Measurements from ENCODE around the gene CARS1. TPM values are rescaled to one million over a fixed set of nuclear protein-coding genes. Genes with fewer than 3 reads are reported as not detected.

The CARS1 gene
- polyA plus RNA-seq, 1 of the 3 experiments (the other 2 are of a cell fraction), result 52.1 TPM

DNA sequence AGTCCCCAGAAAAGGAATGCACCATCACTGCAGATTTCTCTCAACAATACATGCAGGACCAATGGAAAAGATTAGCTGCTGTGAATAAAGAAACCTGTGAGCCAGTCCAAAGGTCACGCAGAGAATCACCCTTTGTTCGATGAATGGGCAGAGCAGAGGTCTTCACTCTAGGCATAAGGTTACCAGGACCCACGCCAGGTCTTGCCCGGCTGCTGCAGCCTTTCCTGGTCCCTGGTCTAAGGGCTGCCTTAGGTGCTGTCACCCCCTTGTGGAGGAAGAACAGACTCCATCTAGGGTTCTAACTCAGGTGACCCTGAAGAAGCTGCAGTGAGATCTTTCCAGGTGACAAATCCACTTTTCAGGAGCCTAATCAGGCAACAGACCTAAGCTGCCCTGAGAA, 36.1 kb downstream of the CARS1 start:
- WGBS (ENCODE audit: low lambda C conversion rate), result 92% methylated on average over 3 of the region's 4 CpGs
- peaks cover 49 to 51% of the 10 kb centered on the region in 2 experiments for H3K36me3 ChIP-seq (replicated peaks in 1 of 2; ENCODE audit: control insufficient read depth in 1 of 2, insufficient read depth in 2 of 2, low read length in 1 of 2)
- peak; percentile 76 for DNase-seq

DNA sequence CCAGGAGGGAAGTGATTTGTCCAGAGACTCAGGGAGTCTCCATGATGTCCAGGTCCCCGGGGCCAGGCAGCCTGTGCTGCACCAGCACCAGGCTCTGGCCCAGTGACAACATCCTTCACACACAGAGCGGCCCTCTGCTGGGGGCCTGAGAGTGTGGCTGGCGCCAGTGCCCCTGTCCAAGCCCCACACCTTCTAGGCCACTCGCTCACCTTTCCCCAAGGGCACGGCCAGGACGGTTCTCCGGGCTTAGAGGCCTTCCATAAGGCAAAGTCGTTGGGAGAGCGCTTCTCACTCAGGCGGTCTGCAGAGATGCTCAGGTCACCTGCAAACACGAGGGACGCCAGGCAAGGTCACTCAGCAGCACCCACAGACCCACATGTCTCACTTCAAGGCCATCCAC, 37.2 kb downstream of the CARS1 start:
- no peaks in the 10 kb centered on the region for H3K79me2 ChIP-seq (ENCODE audit: insufficient read depth)
- H4K20me1 ChIP-seq (ENCODE audit: insufficient read depth), result no peaks in the 10 kb centered on the region
- H3F3A ChIP-seq (replicated peaks; ENCODE audit: insufficient read depth), result peaks cover 5% of the 10 kb centered on the region
- H3K9me2 ChIP-seq, result no peaks in the 10 kb centered on the region
- H3K4me1 ChIP-seq (ENCODE audit: control insufficient read depth in 1 of 2, insufficient read depth in 2 of 2, low read depth in 1 of 2, low read length in 1 of 2), result peaks cover 9% of the 10 kb centered on the region in 2 experiments; a peak in 2 of 4 replicates
- peaks cover 49 to 51% of the 10 kb centered on the region in 2 experiments for H3K36me3 ChIP-seq (replicated peaks in 1 of 2; ENCODE audit: control insufficient read depth in 1 of 2, insufficient read depth in 2 of 2, low read length in 1 of 2)
- H3K9ac ChIP-seq, result no peak overlapping the region
- WGBS (ENCODE audit: low lambda C conversion rate), result 93% methylated on average over 5 of the region's 12 CpGs
- no peak for DNase-seq
- ChIA-PET POLR2A (no interaction called here), CTCF (interaction anchor here (0.6 to 3.7 kb wide), 4 partner anchors 11 to 143 kb away, joined by 3 to 19 read pairs (median 10); no protein-coding TSS in a partner anchor)
- H3K4me2 ChIP-seq, result no peak overlapping the region
- H3K4me3 ChIP-seq (ENCODE audit: low read depth in 2 of 2, low read length in 1 of 2), result no peak overlapping the region
- no peaks in the 10 kb centered on the region for H3K9me3 ChIP-seq
- no peaks in the 10 kb centered on the region for H3K27me3 ChIP-seq (ENCODE audit: insufficient read depth)
- TF ChIP-seq GABPA (IDR thresholded peaks at IDR 0.05; ENCODE audit: low read depth) (no peak), JUND (IDR thresholded peaks at IDR 0.05) (no peak), FOSL2 (IDR thresholded peaks at IDR 0.05; ENCODE audit: borderline replicate concordance, low read depth) (no peak), NFIC (IDR thresholded peaks at IDR 0.05; ENCODE audit: borderline replicate concordance) (no peak), GATA2 (CRISPR knock-in tag; IDR thresholded peaks at IDR 0.05) (no peak), RFX5 (IDR thresholded peaks at IDR 0.05; ENCODE audit: low read length) (no peak), RCOR1 (IDR thresholded peaks at IDR 0.05; ENCODE audit: low read length) (no peak), YY1 (IDR thresholded peaks at IDR 0.05; ENCODE audit: low read depth) (no peak), POLR2AphosphoS5 (IDR thresholded peaks at IDR 0.05; ENCODE audit: low read depth, low read length) (no peak)
- TF ChIP-seq, protein P1, sequence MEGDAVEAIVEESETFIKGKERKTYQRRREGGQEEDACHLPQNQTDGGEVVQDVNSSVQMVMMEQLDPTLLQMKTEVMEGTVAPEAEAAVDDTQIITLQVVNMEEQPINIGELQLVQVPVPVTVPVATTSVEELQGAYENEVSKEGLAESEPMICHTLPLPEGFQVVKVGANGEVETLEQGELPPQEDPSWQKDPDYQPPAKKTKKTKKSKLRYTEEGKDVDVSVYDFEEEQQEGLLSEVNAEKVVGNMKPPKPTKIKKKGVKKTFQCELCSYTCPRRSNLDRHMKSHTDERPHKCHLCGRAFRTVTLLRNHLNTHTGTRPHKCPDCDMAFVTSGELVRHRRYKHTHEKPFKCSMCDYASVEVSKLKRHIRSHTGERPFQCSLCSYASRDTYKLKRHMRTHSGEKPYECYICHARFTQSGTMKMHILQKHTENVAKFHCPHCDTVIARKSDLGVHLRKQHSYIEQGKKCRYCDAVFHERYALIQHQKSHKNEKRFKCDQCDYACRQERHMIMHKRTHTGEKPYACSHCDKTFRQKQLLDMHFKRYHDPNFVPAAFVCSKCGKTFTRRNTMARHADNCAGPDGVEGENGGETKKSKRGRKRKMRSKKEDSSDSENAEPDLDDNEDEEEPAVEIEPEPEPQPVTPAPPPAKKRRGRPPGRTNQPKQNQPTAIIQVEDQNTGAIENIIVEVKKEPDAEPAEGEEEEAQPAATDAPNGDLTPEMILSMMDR (IDR thresholded peaks at IDR 0.05), result no peak
- TF ChIP-seq, protein P2, sequence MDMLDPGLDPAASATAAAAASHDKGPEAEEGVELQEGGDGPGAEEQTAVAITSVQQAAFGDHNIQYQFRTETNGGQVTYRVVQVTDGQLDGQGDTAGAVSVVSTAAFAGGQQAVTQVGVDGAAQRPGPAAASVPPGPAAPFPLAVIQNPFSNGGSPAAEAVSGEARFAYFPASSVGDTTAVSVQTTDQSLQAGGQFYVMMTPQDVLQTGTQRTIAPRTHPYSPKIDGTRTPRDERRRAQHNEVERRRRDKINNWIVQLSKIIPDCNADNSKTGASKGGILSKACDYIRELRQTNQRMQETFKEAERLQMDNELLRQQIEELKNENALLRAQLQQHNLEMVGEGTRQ (IDR thresholded peaks at IDR 0.05; ENCODE audit: borderline replicate concordance, low read depth, low read length), result no peak
- TF ChIP-seq, protein P3, sequence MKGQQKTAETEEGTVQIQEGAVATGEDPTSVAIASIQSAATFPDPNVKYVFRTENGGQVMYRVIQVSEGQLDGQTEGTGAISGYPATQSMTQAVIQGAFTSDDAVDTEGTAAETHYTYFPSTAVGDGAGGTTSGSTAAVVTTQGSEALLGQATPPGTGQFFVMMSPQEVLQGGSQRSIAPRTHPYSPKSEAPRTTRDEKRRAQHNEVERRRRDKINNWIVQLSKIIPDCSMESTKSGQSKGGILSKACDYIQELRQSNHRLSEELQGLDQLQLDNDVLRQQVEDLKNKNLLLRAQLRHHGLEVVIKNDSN (IDR thresholded peaks at IDR 0.05; ENCODE audit: borderline replicate concordance, low read depth), result no peak
- H3K27ac ChIP-seq (ENCODE audit: low read depth in 2 of 2, low read length in 1 of 2), result no peak overlapping the region
- H2AFZ ChIP-seq (ENCODE audit: low read depth), result no peak overlapping the region

More for the DNA sequence above, 36.1 kb downstream of the CARS1 start:
- CTCF ChIA-PET, result interaction anchor here (0.6 to 3.7 kb wide), 19 partner anchors 9 to 488 kb away, joined by 3 to 19 read pairs (median 4); no protein-coding TSS in a partner anchor
- no peak overlapping the region for H3K4me2 ChIP-seq
- H3K4me1 ChIP-seq (ENCODE audit: control insufficient read depth in 1 of 2, insufficient read depth in 2 of 2, low read depth in 1 of 2, low read length in 1 of 2), result peaks cover 0 to 9% of the 10 kb centered on the region in 2 experiments; a peak in 2 of 4 replicates
- H3K9me3 ChIP-seq, result no peaks in the 10 kb centered on the region
- no peaks in the 10 kb centered on the region for H3K27me3 ChIP-seq (ENCODE audit: insufficient read depth)
- no peak overlapping the region for H3K9ac ChIP-seq
- H4K20me1 ChIP-seq (ENCODE audit: insufficient read depth), result no peaks in the 10 kb centered on the region
- TF ChIP-seq NFIC (IDR thresholded peaks at IDR 0.05; ENCODE audit: borderline replicate concordance) (no peak), RCOR1 (IDR thresholded peaks at IDR 0.05; ENCODE audit: low read length) (no peak), TAF1 (IDR thresholded peaks at IDR 0.05; ENCODE audit: borderline replicate concordance, low read depth, low read length) (no peak), RXRA (IDR thresholded peaks at IDR 0.05; ENCODE audit: borderline replicate concordance, low read depth) (no peak), EZH2phosphoT487 (IDR thresholded peaks at IDR 0.05; ENCODE audit: borderline replicate concordance, low read depth) (no peak), EP300 (IDR thresholded peaks at IDR 0.05; ENCODE audit: borderline replicate concordance in 1 of 2, low read depth in 1 of 2, low read length in 1 of 2) (no peak), YY1 (IDR thresholded peaks at IDR 0.05; ENCODE audit: low read depth) (no peak), FOSL2 (IDR thresholded peaks at IDR 0.05; ENCODE audit: borderline replicate concordance, low read depth) (no peak), RAD21 (IDR thresholded peaks at IDR 0.05; ENCODE audit: low read length) (peak; percentile 75), SMC3 (IDR thresholded peaks at IDR 0.05; ENCODE audit: low read depth, low read length) (peak; percentile 61; the same call in 1 of the 2 replicates), FOXJ3 (CRISPR knock-in tag; IDR thresholded peaks at IDR 0.05) (no peak)
- TF ChIP-seq, protein P3 (IDR thresholded peaks at IDR 0.05; ENCODE audit: borderline replicate concordance, low read depth), result no peak
- TF ChIP-seq, protein P2 (IDR thresholded peaks at IDR 0.05; ENCODE audit: borderline replicate concordance, low read depth, low read length), result no peak
- TF ChIP-seq, protein P1 (IDR thresholded peaks at IDR 0.05), result peak; percentile 61
- H2AFZ ChIP-seq (ENCODE audit: low read depth), result no peak overlapping the region
- H3K27ac ChIP-seq (ENCODE audit: low read depth in 2 of 2, low read length in 1 of 2), result no peak overlapping the region; a peak in 1 of 4 replicates
- POLR2A ChIA-PET, result no interaction called here
- H3K9me2 ChIP-seq, result no peaks in the 10 kb centered on the region
- H3F3A ChIP-seq (replicated peaks; ENCODE audit: insufficient read depth), result peaks cover 5% of the 10 kb centered on the region
- no peak overlapping the region; a peak in 1 of 4 replicates for H3K4me3 ChIP-seq (ENCODE audit: low read depth in 2 of 2, low read length in 1 of 2)
- H3K79me2 ChIP-seq (ENCODE audit: insufficient read depth), result no peaks in the 10 kb centered on the region
